NCI-H1105 treated with DMSO at 0.1 percent for 48 hours (cell line): ENCODE measurements around the gene BTK.
A peak's percentile ranks its signal among the peaks of the same experiment; 100 is the strongest.

Experiments used
- DNase-seq: peaks from one replicate; lab custom pipeline; 2025; lab: John Stamatoyannopoulos, UW

BTK gene

GRCh38 chrX:101385795-101386541, at the start of gene BTK:
TSS of gene BTK (minus strand) at chrX:101386191. CDS start at chrX:101375284, 10,907 bp downstream.
- no peak for DNase-seq

GRCh38 chrX:101430457-101431078, 44.6 kb upstream of the BTK start:
- no peak for DNase-seq

- no peak for DNase-seq
Measured at GRCh38 chrX:101429934-101430333, 43.9 kb upstream of the BTK start.

- no peak for DNase-seq
Measured at GRCh38 chrX:101427954-101428353, 42.0 kb upstream of the BTK start.

- no peak for DNase-seq
Measured at GRCh38 chrX:101419489-101419888, 33.5 kb upstream of the BTK start.

GRCh38 chrX:101417981-101418841, 32.2 kb upstream of the BTK start:
- DNase-seq = peak; percentile 35

GRCh38 chrX:101417190-101417589, 31.2 kb upstream of the BTK start:
- no peak for DNase-seq

- DNase-seq = no peak
Measured at GRCh38 chrX:101416691-101417090, 30.7 kb upstream of the BTK start.

- peak; percentile 53 for DNase-seq
Measured at GRCh38 chrX:101415180-101416145, 29.5 kb upstream of the BTK start.

GRCh38 chrX:101411984-101412383, 26.0 kb upstream of the BTK start:
- DNase-seq = no peak

- no peak for DNase-seq
Measured at GRCh38 chrX:101410461-101410860, 24.5 kb upstream of the BTK start.

GRCh38 chrX:101409043-101409442, 23.1 kb upstream of the BTK start:
- no peak for DNase-seq

- DNase-seq = no peak
Measured at GRCh38 chrX:101408532-101408841, 22.5 kb upstream of the BTK start.

- DNase-seq = peak; percentile 96
Measured at GRCh38 chrX:101407748-101408531, 21.9 kb upstream of the BTK start, which contains the start of the genes GLA and HNRNPH2. TSS of gene GLA (minus strand) at chrX:101407925. CDS start at chrX:101407903, 22 bp downstream. TSS of gene HNRNPH2 (plus strand) at chrX:101408222. CDS start at chrX:101411989, 3,767 bp downstream.

- no peak for DNase-seq
Measured at GRCh38 chrX:101407167-101407747, 21.3 kb upstream of the BTK start.

GRCh38 chrX:101399825-101400224, 13.8 kb upstream of the BTK start:
- DNase-seq = no peak

- DNase-seq = no peak
Measured at GRCh38 chrX:101398694-101399093, 12.7 kb upstream of the BTK start.

- no peak for DNase-seq
Measured at GRCh38 chrX:101397779-101398178, 11.8 kb upstream of the BTK start.

- DNase-seq = no peak
Measured at GRCh38 chrX:101395789-101396188, 9.8 kb upstream of the BTK start.

GRCh38 chrX:101394372-101394771, 8.4 kb upstream of the BTK start:
- DNase-seq = no peak
